ENCODE data around the gene SLAMF1.

The SLAMF1 gene

DNA sequence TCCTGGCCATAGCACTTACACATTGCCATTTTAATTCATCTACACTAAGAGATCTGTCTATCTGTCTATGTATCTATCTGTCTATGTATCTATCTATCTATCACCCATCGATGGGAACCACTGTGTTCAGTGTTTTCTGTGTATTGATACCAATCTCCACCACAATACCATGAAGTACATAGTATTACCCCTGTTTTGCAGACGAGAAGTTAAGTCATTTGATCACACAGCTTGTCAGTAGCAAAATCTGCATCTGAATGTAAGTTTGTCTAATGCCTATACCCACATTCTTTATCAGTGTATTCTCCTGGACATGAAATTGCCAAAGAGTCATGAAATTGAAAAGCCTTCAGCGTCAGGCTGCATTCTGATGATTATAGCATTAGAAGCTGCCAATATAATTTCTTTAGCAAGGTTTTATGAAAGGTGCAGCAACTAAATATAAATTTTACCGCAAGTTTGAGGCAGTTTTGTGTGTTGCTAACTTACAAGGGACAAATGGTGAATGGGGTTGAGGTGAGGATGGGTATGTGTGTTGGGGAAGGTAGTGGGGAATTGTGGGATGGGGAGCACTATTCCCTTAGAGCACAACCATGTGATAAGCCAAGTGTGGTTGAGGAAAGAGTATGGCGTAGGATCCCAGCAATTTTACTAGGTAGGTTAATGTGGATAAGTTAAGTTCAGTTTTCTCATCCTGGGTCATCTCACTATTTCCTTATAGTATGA is 24.2 kb downstream of the SLAMF1 start:
- DNase-seq: no peak

DNA sequence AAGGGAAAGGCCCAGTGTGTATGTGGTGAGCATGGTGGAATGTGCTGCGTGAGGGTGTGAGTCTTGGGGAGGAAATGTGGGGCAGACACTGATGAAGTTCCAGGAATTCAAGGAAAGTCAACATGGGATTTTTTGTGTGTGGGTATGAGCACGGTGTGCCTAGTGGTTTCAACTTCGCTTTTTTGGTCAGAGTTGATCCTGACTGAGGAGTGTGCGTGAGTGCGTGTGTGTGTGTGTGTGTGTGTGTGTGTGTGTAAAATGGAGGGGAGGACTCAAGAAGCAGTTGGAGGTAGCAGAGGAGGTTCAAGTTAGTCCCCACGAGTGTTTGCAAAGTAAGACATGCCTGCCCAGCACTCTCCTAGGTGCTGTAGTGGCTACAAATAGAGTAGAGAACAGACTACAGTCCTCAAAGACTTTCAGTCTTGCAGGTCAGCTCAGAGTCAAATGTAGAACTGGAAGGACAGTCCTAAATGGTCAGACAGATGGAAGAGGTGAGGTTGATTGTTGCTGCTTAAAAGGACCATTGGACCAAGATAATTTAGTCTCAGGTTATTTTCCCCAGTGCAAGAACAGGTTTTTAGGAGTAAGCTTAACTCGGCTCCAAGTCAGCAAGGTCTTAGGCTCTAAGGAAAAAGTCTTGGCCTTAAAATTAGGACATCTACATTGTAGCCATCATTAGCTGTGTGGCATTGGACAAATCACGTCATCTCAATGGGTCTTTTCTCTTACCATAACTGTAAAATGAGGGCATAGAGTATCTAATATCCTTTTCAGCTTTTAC is 25.0 kb downstream of the SLAMF1 start:
- no peak for DNase-seq

DNA sequence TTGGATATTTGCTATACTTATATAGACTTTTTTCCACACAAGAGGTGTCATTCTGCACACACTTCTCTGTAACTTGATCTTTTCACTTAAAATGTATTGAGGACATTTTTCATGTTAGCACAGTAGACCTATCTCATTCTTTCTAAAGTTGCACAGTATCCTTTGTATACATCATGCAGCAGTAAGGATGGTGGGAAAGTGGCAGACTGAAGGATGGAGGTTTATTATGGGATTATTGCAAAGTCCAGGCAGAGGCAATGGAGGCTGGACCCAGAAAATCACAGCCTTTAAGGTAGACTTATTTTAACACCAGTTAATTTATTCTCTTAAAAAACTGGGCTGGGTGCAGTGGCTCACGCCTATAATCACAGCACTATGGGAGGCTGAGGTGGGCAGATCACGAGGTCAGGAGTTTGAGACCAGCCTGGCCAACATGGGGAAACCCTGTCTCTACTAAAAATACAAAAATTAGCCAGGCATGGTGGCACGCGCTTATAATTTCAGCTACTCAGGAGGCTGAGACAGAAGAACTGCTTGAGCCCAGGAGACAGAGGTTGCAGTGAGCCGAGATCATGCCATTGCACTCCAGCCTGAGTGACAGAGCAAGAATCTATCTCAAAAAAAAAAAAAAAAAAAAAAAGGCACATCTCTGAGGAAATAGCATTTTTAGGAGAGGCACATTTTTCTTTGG is 25.8 kb downstream of the SLAMF1 start:
- no peak for DNase-seq

DNA sequence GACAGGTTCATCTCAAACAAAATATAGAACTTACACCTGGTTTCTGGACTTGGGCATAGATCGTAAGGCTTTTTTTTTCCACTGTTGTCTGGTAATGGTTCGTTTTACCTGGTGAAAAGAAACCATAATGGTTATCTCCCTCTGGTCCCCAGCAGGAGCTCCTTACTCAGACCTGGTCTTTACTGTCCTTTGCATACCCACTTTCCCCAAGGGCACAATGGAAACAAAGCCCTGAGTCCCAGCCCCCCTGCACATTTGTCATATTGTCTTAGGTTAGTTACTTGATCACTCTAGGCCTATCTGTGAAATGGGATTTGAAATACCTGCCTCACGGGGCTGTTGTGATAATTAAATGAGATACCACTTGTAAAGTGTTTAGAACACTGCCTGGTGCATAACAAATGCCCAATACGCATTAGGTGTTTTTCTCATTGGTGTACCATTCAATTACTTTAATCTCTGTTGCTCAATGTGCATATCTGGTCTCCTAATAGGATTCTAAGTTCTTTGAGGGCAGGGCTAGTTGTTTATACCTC is 27.0 kb downstream of the SLAMF1 start:
- DNase-seq: no peak

DNA sequence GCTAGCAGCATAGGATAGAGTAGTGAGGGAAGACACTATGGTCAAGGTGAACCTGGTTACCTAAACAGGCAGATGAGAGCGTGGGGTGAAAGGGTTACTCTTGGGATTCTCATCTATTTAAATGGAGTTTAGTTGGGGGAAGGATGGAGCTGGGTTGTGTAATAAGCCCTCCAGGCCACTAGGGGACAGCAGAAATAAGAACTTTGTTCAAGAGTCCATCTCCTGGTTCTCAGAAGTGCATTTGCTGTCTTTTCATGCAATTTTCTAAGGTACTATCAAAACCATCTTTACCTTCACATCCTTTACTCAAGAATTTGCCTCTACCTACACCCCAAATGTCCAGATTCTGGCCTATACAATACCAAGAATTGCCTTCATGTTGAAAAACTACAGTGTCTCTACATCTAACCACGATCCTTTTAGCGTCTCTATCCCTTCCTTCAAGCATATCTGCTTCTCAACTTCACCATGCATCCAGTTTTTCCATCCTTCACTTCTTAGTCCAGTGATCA is 28.0 kb downstream of the SLAMF1 start:
- no peak for DNase-seq

DNA sequence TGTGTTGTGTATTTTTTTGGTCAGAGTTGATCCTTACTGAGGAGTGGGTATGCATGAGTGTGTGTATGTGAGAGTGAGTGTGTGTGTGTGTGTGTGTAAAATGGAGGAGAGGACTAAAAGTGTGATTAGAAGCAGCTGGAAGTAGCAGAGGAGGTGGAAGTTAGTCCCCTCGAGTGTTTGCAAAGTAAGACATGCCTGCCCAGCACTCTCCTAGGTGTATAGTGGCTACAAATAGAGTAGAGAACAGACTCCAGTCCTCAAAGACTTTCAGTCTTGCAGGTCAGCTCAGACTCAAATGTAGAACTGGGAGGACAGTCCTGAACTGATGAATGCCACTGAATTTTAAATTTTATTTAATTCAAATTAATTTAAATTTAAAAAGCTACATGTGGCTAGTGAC is 28.5 kb downstream of the SLAMF1 start:
- DNase-seq: no peak

DNA sequence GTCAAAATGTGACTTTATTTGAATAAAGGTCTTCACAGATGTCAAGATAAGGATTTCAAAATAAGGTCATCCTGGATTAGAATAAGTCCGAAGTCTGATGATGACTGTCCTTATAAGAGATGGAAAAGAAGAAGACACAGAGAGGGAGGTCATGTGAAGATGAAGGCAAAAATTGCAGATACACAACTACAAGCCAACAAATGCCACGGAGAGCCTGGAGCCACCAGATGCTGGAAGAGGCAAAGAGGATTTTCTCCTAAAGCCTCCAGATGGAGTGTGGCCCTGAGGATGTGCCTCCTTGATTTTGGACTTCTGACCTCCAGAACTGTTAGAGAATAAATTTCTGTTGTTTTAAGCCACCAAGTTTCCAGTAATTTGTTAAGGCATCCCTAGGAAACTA is 31.2 kb downstream of the SLAMF1 start:
- DNase-seq: no peak

DNA sequence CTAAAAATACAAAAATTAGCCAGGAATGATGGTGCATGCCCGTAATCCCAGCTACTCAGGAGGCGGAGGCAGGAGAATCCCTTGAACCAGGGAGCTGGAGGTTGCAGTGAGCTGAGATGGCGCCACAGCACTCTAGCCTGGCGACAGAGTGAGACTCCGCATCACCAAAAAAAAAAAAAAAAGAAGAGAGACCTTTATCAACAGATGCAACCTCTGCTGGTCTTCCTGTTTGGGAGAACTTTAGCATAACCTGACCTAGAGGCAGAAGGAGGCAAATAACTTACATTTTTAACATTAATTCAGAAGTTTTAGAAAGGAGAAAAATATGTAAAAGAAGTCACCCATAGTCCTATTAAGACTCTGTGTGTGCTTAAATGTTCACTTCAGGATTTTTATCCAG is 32.4 kb downstream of the SLAMF1 start:
- no peak for DNase-seq

DNA sequence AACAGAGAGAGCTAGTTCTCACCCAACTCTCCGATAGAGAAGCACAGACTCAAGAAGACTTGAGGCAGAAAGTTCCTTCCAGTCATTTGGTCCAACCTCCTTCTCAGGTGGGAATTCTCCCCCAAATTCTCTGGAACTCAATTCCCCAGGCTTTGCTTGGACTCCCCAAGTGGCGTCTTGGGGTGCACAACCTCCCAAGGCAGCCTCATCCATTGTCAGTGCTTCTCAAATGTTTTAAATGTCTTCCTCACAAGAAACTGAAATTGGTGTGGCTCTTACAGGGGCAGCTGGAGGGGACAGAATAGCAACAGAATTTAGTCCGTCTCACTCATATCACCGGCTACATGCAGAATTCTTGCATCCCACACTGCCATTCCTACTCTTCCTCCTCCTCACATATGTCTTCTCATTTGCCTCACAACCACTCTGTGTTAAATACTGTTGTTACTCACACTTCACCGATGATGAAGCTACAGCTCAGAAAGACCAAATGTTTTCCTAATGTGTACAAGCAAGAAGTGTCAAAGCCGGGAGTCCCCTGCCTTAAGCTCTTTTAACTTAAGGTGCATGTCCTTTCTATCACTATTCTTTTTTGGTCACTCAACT is 34.1 kb downstream of the SLAMF1 start:
- DNase-seq: no peak

DNA sequence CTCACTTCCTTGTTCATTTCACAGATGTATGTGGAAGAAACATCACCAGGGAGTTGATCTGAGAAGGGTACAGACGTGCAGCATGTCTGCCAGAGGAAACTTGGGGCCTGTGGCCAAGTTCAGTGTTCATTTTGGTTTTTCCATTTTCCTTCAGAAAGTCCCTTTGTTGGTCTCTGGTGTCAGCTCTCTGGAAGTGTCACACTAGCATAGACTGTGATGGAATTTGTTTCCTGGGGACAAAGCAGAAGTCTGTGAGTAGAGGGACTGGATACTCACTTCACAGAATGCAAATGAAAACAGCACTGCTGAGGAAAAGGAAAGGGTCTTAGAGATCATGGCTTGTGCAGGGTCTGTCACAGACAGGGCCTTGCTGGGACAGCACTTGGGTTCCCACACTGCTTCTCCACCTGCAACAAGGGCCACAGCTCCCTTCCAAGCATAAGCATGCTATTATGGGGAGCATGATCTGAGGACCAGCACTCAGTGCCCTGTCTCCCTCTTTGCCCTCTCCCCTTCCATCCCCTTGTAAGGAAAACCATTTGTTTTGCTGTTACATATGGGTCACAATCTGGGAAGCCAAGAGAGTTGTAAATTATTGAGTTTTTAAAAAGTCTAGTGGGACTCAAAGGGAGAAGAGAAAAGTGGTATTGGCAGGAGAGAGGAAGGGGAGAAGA is 36.1 kb downstream of the SLAMF1 start:
- no peak for DNase-seq

DNA sequence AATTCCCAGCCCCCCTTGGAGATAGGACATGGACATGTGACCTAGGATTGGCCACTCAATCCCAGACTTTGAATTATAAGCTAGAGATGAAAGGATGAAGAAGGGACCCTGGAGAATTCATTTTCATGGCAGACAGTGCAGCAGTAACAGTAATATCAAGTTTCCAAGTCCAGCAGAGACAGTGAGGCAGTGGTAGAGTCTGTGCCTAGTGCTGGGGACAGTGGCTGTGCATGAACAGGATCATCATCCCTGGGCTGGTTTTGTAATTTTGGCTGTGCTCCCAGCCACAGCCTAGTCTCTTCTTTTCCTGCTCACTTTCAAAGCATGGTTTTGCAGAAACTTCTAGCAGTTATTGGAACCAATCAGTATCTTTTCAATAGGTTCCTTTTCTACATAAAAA is 37.9 kb downstream of the SLAMF1 start:
- DNase-seq: no peak

DNA sequence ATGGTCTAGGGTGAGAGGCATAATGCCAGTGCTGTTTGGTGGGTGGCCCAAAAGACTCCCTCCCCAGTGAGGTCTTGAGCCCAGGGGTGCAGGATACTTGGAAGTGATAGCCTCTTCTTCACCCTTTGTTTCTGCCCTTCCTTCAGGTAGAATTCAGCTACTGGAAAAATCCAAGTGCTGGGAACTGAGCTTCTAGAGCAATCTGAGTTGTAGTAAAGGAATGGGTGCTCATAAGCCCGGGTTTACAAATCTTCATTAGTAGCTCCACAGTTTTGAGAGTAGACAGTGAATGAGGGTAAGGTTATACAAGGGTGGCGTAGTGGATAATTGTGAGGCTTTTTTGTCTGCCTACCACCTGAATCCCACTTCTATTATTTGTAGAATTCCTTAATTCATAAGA is 38.3 kb downstream of the SLAMF1 start:
- no peak for DNase-seq

DNA sequence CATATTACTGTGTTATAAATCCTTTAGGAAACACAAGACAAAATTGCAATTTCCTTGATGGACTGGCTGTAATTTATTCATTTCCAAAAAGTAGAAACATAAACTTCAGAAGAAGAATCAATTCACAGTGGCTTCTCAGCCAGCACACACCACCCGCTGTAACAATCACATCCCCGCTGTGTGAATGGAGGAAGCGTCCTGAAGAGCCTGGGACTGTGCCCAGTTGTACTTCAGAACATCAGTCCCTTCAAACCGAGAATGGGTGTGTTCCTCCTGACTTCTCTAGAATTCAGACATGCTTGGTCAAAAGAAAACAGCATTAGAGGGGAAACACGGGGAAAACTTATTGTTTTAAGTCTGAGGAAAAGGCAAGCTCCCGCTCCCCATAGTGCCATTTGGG is 38.8 kb downstream of the SLAMF1 start:
- DNase-seq: no peak

DNA sequence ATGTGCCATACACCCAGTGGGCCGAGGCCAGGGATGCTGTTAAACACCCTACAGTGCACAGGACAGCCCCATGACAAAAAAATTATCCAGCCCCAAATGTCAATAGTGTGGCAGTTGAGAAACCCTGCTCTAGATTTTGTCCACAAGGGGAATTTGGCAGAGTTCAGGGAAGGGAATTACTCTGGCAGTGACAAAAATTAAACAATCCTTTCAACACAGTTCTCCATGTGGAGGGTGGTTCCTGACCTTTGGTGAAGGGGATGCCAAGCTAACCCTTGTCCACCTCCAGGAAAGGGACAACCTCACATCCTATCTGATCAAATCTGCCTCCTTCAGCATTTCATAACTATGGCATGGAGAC is 39.2 kb downstream of the SLAMF1 start:
- DNase-seq: no peak

DNA sequence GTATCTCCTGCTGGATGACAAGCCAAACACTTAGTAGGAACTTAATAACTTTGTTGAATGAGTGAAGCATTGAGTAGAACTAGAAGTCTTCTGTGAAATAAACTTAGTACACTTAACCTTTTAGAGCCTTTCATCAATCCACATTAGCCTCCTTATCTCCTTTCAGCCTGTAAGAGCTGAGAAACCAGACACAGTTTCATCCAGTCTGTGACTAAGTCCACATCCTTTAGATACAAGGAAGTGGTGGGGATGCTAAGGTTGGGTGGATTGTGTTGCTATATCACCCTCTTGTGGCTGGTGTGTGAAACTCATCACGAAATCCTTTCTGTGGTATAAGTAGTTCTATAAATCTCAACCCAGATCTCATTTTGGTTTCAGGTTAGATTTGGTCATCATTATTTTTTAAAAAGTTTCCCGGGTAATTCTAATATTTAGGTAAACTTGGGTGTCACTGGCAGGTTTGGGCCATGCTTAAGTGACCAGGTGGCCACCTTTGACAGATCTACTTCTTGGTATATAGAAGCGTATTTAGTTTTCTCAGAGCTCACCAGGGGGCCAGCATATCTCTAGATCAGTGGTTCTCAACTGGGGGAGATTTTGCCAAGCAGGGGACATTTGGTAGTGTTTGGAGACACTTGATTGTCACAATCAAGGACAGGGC is 39.7 kb downstream of the SLAMF1 start:
- DNase-seq: peak; percentile 51

DNA sequence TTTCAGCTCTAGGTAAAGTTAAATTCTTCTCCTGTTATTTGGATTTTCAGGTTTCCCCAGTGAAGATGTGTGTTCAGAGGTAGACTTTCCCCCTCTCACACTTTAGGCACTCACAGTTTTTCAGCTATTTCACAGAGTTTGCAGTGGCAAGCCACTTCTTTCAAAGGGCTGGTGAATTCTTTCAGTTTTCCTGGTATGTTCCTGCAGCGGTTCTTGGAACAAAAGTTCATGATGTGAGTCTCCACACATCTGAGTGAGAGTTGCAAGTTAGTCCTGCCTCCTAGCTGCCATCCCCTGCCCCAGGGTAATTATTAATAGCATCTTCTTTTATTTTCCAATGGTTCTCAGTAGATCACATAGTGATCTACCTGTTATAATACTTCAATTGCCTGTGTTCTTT is 40.2 kb downstream of the SLAMF1 start:
- no peak for DNase-seq

DNA sequence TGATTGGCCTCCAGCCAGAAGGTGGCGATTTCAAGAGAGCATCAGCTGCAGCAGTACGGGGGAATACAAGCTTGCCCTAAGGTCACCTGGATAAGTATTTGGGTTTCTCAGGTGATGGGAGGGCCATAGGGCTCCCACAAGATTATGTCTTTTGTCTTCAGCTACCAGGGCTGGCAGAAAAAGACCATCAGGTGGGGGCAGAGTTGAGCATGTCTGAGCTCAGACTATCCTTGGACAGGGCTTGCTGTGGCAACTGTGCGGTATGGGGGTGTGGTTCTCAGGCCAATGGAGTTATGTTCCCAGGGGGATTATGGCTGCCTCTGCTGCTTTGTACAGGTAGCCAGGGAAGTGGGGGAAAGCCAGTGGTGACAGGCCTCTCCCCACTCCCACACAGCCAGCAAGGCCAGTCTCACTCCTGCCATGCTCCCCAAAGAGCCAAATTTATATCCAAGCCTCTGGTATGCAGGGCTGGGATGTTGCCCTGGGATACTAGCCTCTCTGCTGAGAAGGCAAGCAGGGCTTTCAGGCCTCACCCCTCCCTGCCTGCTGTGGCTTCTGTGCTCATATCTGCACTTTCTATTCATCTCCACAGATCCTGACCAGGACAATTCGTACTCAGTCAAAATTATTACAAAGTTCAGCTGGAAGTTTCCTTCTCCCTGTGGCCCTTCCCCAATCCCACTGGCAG is 40.9 kb downstream of the SLAMF1 start:
- DNase-seq: no peak

DNA sequence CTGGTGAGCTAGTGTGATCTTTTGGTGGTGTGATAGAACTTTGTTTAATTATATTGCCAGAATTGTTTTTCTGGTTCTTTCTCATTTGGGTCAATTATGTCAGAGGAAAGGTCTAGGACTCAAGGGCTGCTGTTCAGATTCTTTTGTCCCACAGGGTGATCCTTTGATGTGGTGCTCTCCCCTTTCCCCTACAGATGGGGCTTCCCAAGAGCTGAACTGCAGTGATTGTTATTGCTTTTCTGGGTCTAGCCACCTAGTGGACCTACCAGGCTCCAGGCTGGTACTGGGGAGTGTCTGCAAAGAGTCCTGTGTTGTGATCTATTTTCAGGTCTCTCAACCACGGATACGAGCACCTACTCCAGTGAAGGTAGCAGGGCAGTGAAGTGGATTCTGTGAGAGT is 41.6 kb downstream of the SLAMF1 start:
- no peak for DNase-seq

DNA sequence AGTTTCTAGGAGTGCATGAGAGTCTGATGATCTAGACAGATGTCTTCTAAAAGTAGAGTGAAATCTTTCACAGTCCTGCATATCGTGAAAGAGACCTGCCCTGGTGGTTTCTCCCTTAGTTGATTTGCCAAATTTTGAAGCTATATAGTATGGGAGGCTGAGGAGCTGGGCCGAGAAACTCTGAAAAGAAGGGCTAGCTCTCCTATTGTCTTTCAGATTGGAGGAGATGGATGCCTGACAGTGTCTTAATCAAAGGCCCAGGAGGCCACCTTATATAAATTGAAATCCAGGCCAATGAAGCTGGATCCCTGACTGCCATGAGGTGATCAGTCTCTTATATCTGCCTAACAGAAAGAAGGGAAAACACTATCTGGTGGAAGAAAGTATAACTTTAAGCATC is 49.1 kb downstream of the SLAMF1 start:
- no peak for DNase-seq

DNA sequence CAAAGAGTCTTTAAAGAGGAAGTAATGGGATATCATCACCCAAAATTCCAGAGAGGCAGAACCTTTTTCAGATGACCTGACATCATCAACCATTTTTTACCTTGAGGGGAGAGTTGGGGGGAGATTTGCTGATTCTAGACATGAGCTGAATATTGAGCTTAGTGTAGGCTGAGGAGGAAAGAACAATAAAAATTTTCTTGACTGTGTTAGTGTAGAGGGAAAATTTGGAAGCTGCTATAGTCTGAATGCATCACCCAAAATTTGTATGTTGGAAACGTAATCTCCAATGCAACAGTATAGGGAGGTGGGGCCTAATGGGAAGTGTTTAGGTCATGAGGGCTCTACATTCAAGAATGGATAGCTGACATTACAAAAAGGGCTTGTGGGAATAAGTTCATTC is 49.8 kb downstream of the SLAMF1 start:
- no peak for DNase-seq

DNA sequence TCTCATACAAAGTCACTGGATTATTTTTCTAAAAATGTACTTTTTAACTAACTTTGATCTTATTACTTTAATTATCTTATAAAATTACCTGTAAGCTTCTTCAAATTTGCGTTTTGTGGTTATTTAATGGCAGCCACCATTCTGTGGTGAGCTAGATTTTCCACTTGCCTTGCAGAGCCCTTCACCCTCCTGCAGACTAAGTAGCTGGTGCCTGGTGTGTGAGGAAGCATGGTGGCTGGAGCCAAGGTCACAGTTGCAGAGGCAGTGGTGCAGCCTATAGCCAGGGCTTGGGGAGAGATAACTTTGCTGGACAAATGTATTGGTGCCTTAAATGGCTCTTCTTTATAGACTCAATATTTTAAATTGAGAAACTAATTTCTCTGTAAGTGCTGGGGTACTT is 56.4 kb downstream of the SLAMF1 start:
- DNase-seq: no peak

Data from activated T-cell treated with anti-CD3 and anti-CD28 coated beads for 4 hours (primary cell).